Measurements from ENCODE around the gene UPF3B.

DNA sequence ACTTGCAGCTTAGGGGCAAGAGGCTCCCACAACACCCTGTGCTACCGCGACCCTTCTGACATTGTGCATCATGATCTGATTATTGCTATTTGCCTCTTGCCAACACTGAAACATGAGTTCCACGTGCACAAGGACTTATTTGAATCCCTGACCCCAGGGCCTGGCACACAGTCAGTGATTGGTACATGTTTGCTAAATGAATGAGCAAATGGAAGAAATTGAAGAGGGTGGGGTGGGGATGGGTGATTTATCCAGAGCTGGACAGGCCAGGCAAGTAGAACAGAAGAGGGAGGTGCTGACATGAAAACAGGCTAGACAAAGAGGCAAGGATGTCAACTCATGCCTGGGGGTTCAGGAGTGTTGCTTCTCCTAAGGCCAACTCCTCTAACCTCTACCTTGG lies 36.5 kb downstream of the UPF3B start:
- TF ChIP-seq, protein P1, sequence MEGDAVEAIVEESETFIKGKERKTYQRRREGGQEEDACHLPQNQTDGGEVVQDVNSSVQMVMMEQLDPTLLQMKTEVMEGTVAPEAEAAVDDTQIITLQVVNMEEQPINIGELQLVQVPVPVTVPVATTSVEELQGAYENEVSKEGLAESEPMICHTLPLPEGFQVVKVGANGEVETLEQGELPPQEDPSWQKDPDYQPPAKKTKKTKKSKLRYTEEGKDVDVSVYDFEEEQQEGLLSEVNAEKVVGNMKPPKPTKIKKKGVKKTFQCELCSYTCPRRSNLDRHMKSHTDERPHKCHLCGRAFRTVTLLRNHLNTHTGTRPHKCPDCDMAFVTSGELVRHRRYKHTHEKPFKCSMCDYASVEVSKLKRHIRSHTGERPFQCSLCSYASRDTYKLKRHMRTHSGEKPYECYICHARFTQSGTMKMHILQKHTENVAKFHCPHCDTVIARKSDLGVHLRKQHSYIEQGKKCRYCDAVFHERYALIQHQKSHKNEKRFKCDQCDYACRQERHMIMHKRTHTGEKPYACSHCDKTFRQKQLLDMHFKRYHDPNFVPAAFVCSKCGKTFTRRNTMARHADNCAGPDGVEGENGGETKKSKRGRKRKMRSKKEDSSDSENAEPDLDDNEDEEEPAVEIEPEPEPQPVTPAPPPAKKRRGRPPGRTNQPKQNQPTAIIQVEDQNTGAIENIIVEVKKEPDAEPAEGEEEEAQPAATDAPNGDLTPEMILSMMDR (IDR thresholded peaks at IDR 0.05): no peak
- TF ChIP-seq POLR2A (IDR thresholded peaks at IDR 0.05): no peak

Measured in heart left ventricle (tissue), 13 donors.